Measurements from ENCODE around the gene SRRT.
A peak's percentile ranks its signal among the peaks of the same experiment; 100 is the strongest.

SRRT gene

GRCh38 chr7:100829150-100829716 is 45.7 kb upstream of the SRRT start:
- Mint-ChIP-seq H3K4me1 (peaks cover 22% of the 10 kb centered on the region), H3K4me3 (peak overlapping the region; percentile 99 to 100 (median 100)), H3K27ac (peak overlapping the region; percentile 76 to 99 (median 94)), H3K27me3 (ENCODE audit: low read depth) (peaks cover 3% of the 10 kb centered on the region), H3K36me3 (ENCODE audit: low read depth) (no peaks in the 10 kb centered on the region), H3K9me3 (no peaks in the 10 kb centered on the region)
- no peak for TF ChIP-seq CTCF (IDR thresholded peaks at IDR 0.05; ENCODE audit: unreplicated experiment in 3 of 3)

- Mint-ChIP-seq H3K36me3 (ENCODE audit: low read depth) (no peaks in the 10 kb centered on the region), H3K9me3 (no peaks in the 10 kb centered on the region), H3K4me3 (peak overlapping the region; percentile 32 to 44 (median 39)), H3K4me1 (peaks cover 19% of the 10 kb centered on the region), H3K27me3 (ENCODE audit: low read depth) (peaks cover 3% of the 10 kb centered on the region), H3K27ac (peak overlapping the region; percentile 36 to 96 (median 71))
- TF ChIP-seq CTCF (IDR thresholded peaks at IDR 0.05; ENCODE audit: unreplicated experiment in 3 of 3): no peak
Measured at GRCh38 chr7:100830396-100830795, 44.5 kb upstream of the SRRT start.

GRCh38 chr7:100832281-100832633 is 42.6 kb upstream of the SRRT start:
- peak overlapping the region in 2 of 3 experiments; percentile 83 to 96 for H3K27ac Mint-ChIP-seq
- peaks cover 26% of the 10 kb centered on the region for H3K4me1 Mint-ChIP-seq
- TF ChIP-seq CTCF (IDR thresholded peaks at IDR 0.05; ENCODE audit: unreplicated experiment in 3 of 3): no peak
- H3K4me3 Mint-ChIP-seq: peak overlapping the region in 1 of 3 experiments; percentile 19
- no peaks in the 10 kb centered on the region for H3K36me3 Mint-ChIP-seq (ENCODE audit: low read depth)
- H3K27me3 Mint-ChIP-seq (ENCODE audit: low read depth): no peaks in the 10 kb centered on the region
- no peaks in the 10 kb centered on the region for H3K9me3 Mint-ChIP-seq

- Mint-ChIP-seq H3K4me3 (peak overlapping the region; percentile 63 to 81 (median 77)), H3K9me3 (no peaks in the 10 kb centered on the region), H3K4me1 (peaks cover 27% of the 10 kb centered on the region), H3K27ac (peak overlapping the region; percentile 96 to 99 (median 98)), H3K27me3 (ENCODE audit: low read depth) (no peaks in the 10 kb centered on the region), H3K36me3 (ENCODE audit: low read depth) (no peaks in the 10 kb centered on the region)
- no peak for TF ChIP-seq CTCF (IDR thresholded peaks at IDR 0.05; ENCODE audit: unreplicated experiment in 3 of 3)
Measured at GRCh38 chr7:100835903-100836811, 38.7 kb upstream of the SRRT start.

- no peak for TF ChIP-seq CTCF (IDR thresholded peaks at IDR 0.05; ENCODE audit: unreplicated experiment in 3 of 3)
Measured at GRCh38 chr7:100836812-100837098, 38.1 kb upstream of the SRRT start.

More at GRCh38 chr7:100836812-100837098, 38.1 kb upstream of the SRRT start:
- H3K9me3 Mint-ChIP-seq: no peaks in the 10 kb centered on the region
- peak overlapping the region; percentile 77 to 81 (median 79) for H3K4me3 Mint-ChIP-seq
- H3K27me3 Mint-ChIP-seq (ENCODE audit: low read depth): no peaks in the 10 kb centered on the region
- H3K36me3 Mint-ChIP-seq (ENCODE audit: low read depth): no peaks in the 10 kb centered on the region
- H3K27ac Mint-ChIP-seq: peak overlapping the region; percentile 96 to 99 (median 98)
- H3K4me1 Mint-ChIP-seq: peaks cover 27% of the 10 kb centered on the region
